Dermis blood vessel endothelial cell (primary cell): ENCODE measurements around the gene CCDC88B. TPM values are rescaled to one million over a fixed set of nuclear protein-coding genes. Genes with fewer than 3 reads are reported as not detected.

Source experiments
- DNase-seq: peaks from one replicate; pipeline ENCODE4 v3.0.0; 2010
- total RNA-seq: library from RNA; depleted of rRNA; stranded (reverse); fragments of >200 nt; gene quantifications from 2 replicates; pipeline ENCODE4 v1.2.3, GENCODE V29; 2014

Gene CCDC88B
- total RNA-seq, 1 donor from 2014 or later: 1.2 TPM

DNA sequence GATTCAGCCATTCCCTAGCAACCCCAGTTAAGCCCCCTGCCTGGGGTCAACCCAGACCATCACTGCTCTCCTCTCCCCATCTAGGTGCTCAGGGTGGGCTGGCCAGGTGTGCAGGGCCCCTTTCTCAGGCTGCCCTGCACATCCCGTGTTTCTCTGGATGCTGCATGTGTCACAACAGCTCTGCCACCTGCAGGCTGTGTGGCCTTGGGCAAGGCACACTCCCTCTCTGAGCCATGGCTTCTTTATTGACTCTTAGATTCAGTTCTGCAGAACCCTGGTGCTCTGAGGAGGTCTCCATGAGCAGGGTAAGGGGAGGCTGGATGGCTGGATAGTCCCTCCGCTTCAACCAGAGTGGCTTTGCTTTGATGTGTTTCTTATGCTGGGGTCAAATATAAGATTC, 43.6 kb downstream of the CCDC88B start:
- no peak for DNase-seq

DNA sequence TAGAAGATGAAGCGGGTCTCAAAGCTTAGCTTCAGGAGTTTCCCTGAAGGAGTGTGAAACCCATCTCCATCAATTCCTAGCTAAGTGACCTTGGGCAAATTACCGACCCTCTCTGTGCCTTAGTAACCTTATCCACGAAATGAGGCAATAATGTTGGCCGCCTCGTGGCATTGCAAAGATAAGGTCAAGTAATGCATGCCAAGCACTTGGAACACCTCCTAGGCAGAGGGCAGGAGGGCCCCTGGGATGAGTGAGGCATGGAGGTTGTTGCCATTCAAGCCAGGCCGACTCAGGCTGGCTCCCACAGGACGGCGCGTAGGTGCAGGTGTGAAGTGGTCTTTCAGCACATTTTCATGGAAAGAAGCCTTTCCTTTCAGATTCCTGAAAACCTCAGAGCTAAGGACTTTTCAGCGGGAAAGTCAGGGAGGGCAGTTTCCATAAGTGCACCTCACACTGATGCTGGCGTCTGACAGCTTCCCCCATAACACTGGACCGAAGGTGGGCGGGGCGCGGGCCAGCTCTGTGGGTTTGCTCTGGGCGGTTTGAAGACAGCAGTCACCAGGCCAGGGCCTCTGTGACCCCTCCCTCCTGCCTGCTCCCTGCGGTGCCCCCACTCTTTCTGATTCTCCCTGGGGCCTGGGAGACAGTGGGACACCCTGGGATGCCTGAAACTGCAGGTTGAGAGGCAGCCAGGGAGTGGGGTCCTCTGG, 44.2 kb downstream of the CCDC88B start:
- no peak for DNase-seq

- peak; percentile 20 for DNase-seq
Observed at GRCh38 chr11:64384981-64385944, 45.3 kb downstream of the CCDC88B start.

DNA sequence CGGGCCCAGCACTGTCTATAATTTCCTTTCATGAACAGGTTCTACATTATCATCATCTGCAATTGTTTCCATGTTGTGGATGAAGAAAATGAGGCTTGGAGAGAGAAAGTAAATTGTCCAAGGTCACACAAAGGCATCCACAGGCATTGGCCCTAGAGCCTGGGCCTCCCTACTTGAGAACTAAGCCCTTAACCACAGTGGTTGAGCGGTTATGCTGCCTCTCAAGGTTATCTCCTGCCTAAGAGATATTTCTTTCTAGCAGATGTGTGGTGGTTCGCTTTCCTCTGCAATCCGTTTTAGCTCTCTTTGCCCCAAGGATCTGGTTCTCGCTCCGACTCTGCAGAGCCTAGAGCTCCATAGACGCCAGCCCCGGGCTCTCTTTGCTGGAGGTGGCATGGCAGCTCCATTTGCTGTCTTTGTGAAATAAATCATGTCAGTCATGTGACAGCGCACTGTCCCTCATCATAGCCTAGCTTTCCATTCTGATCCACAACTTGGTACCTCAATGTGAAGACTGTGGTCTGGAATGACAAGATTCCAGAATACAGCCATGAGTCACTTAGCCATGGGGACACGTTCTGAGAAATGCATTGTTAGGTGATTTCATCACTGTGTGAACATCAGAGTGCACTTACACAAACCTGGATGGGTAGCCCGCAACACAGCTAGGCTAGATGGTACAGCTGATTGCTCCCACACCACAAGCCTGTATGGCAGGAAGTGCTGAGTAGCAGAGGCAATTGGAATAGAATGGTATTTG, 46.1 kb downstream of the CCDC88B start:
- no peak for DNase-seq

DNA sequence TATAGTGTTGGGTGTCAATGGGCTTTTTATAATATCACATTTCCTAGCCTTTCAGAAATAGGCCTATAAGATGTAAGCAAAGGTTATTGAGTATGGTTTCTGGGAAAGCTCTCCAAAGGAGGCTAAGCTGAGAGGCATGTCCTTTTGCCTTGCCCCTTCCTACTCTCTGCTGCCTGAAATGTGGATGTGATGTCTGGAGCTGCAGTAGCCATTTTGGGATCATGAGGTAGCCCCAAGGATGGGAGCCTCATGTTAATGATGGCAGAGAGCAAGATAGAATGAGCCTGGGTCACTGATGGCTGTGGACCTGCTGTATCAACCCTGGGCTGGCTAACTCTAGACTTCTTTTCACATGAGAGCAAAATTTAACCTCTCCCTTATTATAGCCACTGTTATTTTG, 47.9 kb downstream of the CCDC88B start:
- no peak for DNase-seq

DNA sequence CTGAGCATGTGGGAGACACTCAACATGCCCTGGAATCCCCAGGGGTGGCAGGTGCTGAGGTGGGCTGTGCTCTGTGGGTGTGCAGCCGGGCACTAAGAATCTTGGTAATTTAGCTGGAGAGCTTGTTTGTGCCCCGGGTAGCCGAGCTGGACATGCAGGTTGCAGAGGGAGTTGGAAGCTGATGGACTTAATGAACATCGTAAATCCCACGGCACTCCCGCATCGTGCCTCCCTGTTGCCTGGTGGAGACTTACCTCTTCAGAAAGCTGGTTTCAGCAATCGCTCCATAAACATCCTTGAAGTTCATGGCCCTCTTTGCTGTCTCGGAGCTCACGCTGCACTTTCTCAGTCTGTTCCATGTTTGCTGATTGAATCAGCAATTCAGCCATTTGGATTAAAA, 48.9 kb downstream of the CCDC88B start:
- no peak for DNase-seq

- DNase-seq: no peak
Observed at GRCh38 chr11:64389851-64390250, 49.8 kb downstream of the CCDC88B start.

- DNase-seq: no peak
Observed at GRCh38 chr11:64390558-64390957, 50.6 kb downstream of the CCDC88B start.

- DNase-seq: no peak
Observed at GRCh38 chr11:64391839-64392238, 51.8 kb downstream of the CCDC88B start.

DNA sequence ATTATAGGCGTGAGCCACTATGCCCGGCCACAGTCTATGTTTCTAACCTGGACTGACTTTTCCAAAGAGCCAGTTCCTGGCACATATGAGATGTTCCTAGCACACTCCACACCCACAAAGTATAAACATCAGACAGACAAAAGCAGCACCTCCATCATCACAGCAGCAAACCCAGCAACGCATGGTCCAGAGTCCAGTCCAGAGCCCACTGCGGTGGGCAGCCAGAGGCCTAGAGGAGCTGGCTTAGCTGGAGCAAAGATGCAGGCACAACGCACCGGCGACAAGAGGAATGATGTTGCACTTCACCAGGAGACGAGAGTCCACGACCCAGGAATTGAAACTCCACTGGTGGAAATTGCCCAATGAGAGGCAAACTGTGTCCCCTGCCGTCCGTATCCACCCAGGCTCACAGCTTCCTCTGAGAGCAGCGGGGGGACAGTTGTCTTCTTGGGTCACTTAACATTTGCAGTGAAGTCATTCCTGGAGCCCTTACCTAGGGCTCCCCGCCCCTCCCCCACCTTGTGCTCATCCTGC, 55.6 kb downstream of the CCDC88B start:
- DNase-seq: no peak

DNA sequence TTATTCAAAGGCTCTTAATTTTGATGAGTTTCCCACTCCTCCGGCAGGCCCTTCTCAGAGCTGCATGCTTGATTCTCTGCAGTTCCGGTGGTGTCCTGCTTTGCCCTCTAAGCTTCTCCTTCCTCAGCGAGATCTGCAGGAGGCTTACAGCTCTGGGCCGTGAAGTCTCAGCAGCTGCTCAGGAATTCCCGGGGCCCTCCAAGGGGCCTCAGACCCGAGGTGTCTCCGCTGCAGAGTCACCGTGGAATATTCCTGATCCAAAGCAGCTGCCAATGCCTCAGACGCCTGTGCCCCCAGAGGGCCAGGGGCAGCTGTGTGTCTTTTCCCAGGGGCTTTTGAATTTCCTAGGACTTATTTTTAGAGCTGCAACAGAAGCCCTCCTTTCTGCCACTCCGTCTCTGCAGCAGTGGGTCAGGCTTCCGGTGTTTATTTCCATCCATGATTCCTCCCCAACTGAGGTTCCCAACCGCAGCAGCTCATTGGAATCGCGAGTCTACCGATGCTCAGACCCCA, 56.1 kb downstream of the CCDC88B start:
- DNase-seq: no peak

DNA sequence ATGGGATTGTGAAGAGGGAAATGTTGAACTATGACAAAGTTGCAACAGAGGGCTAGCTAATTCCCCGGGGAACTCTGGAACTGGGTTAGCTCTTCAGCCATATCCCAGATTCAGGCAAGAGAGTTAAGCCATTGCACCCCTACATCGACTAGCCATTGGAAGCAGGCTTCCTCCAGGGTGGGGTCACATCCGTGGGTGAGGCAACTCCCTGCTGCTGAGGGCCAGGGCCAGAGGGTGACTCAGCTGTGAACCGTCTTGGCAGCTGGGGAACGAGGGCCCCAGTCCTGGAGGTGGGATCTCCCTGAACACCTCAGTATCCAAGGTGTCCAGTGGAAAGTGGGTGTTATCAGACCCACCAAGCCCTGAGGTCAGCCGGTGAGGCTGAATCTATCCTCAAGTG, 60.1 kb downstream of the CCDC88B start:
- no peak for DNase-seq

DNA sequence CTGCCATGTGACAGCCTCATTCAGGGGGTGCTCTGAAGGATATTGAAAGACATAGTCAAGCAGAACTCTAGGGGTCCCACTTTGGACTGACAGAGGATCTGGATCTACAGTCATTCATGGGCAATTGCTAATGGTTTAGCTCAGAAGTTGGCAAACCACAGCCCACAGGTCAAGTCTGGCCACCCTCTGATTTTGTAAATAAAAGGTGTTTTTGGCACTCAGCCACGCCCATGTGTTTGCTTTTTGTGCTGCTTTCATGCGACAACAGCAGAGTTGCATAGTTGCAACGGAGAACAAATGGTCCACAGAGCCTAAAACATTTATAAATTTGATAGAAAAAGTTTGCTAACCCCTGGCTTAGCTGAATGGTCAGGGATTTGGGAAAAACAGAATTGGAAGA, 60.7 kb downstream of the CCDC88B start:
- DNase-seq: no peak

GRCh38 chr11:64401775-64402174, 61.8 kb downstream of the CCDC88B start:
- DNase-seq: no peak

- DNase-seq: no peak
Observed at GRCh38 chr11:64403106-64403505, 63.1 kb downstream of the CCDC88B start.

DNA sequence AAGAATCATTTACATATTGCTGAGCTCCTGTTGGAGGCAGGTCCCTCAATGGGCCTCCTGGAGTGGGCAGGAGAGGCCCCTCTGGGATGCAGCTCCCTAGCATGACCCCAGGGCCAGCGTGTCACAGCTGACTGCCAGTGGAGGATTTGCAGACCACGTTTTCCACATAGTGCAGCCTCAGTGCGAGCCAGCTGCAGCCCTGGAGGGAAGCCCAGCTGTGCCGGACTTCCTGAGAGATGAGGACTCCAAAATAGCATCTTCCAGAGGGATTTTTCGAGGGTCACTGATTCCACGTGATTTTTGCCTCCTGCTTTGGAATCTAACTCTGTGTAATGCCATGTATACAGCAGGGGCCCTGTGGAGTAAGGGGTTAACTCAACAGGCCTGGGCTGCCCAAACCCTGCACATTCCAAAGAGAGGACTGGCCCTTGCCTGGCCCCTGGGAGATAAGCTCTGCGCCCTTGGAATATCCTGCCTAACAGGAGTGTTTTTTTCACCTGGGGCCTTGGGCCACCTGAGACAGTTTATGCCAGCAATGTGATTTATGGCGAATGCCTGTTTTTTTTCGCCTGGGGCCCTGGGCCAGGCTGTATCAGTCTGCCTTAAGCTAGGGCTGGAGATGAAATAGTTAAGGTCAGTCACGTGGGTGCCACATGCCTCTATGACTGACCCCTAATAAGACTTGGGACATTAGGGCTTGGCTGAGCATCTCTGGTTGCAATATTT, 66.4 kb downstream of the CCDC88B start:
- no peak for DNase-seq

Other genes starting within 250 kb of the CCDC88B start
- 17.5 and 29.3 TPM in 2 replicates for gene MACROD1, start 174.1 kb upstream of the CCDC88B start, total RNA-seq
- 139 and 191 TPM in 2 replicates for gene STIP1, start 154.0 kb upstream of the CCDC88B start, total RNA-seq
- gene FERMT3, start 133.5 kb upstream of the CCDC88B start, total RNA-seq: 6.5 and 26.5 TPM in 2 replicates
- 24.1 and 45.6 TPM in 2 replicates for gene TRPT1, start 114.0 kb upstream of the CCDC88B start, total RNA-seq
- gene NUDT22, start 113.9 kb upstream of the CCDC88B start, total RNA-seq: 43.2 and 44.6 TPM in 2 replicates
- gene DNAJC4, start 109.7 kb upstream of the CCDC88B start, total RNA-seq: 7.0 and 17.4 TPM in 2 replicates
- gene VEGFB, start 105.6 kb upstream of the CCDC88B start, total RNA-seq: 20.4 and 23.1 TPM in 2 replicates
- gene FKBP2, start 99.1 kb upstream of the CCDC88B start, total RNA-seq: 43.9 and 45.6 TPM in 2 replicates
- 238 and 297 TPM in 2 replicates for gene PPP1R14B, start 93.3 kb upstream of the CCDC88B start, total RNA-seq
- gene PLCB3, start 88.7 kb upstream of the CCDC88B start, total RNA-seq: 37.8 and 54.6 TPM in 2 replicates
- 57.2 and 65.9 TPM in 2 replicates for gene BAD, start 55.5 kb upstream of the CCDC88B start, total RNA-seq
- 11.5 and 12.1 TPM in 2 replicates for gene GPR137, start 54.4 kb upstream of the CCDC88B start, total RNA-seq
- 0.17 TPM in 1 of 2 replicates, not detected in the other for gene KCNK4, start 48.9 kb upstream of the CCDC88B start, total RNA-seq
- not detected in 2 replicates for gene CATSPERZ, start 39.8 kb upstream of the CCDC88B start, total RNA-seq
- gene ESRRA, start 34.7 kb upstream of the CCDC88B start, total RNA-seq: 60.3 and 76.7 TPM in 2 replicates
- gene TRMT112, start 22.6 kb upstream of the CCDC88B start, total RNA-seq: 202 and 290 TPM in 2 replicates
- gene PRDX5, start 22.1 kb upstream of the CCDC88B start, total RNA-seq: 129 and 245 TPM in 2 replicates
- 35.9 and 46.6 TPM in 2 replicates for gene RPS6KA4, start 19.0 kb downstream of the CCDC88B start, total RNA-seq
- gene SLC22A11, start 215.7 kb downstream of the CCDC88B start, total RNA-seq: not detected in 2 replicates